ENCODE results near the gene NRP1.
"Not testable (repeated sequence)": the region's sequence is repeated elsewhere in the genome, so short reads cannot be mapped to it uniquely, and the experiment has no call there.

The NRP1 gene

DNA sequence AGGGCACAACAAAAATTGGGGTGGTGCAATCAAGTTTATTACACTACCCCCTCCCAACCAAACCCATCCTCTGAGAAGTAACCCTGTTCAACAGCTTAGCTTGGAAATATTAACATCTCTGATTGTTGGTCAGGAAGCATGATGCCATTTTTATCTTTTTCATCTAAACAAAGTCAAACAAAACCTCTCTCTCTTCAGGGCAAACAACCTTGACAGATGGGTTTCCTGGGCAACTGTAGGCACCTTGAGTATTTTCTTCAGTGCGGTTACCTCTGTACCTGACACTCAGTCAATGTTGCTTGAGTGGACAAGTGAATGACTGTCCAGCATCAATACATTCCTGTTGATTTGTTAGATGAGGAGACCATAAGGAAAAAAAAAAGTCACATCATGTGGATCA lies 183.6 kb downstream of the NRP1 start:
- DNase-seq (ENCODE audit: low read depth): no peak

DNA sequence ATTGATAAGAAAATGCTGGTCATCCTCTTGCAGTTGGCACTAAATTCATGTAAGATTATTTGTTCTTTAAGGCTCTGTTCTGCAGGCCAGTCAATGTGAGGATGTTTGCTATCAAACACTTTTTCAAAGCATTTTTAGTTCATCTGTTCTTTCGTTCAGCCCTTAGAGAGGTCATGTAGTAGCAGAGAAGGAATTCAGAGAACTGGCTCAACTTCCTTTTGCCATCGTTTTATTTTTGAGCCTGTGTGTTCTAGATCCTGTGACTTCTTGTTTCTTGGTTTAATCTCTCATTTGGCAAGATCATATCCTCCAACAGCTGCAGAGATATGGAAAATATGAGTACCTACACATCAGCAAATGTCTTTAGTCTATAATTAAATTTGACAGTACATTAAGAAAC lies 184.3 kb downstream of the NRP1 start:
- DNase-seq (ENCODE audit: low read depth): no peak

DNA sequence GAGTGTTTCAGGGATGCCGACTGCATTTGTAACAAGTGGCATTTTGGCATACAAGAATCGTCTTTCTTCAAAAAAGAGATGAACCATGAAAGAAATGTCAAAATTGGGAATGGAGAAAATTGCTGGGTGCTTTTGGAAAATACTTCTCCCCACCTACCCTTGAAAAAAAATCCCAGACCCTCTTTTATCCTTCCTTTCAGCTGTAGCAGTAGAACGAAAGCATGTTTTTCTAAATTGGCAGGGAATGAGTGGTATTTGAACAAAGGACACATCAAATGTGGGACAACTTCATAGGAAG lies 187.5 kb downstream of the NRP1 start:
- DNase-seq (ENCODE audit: low read depth): no peak

DNA sequence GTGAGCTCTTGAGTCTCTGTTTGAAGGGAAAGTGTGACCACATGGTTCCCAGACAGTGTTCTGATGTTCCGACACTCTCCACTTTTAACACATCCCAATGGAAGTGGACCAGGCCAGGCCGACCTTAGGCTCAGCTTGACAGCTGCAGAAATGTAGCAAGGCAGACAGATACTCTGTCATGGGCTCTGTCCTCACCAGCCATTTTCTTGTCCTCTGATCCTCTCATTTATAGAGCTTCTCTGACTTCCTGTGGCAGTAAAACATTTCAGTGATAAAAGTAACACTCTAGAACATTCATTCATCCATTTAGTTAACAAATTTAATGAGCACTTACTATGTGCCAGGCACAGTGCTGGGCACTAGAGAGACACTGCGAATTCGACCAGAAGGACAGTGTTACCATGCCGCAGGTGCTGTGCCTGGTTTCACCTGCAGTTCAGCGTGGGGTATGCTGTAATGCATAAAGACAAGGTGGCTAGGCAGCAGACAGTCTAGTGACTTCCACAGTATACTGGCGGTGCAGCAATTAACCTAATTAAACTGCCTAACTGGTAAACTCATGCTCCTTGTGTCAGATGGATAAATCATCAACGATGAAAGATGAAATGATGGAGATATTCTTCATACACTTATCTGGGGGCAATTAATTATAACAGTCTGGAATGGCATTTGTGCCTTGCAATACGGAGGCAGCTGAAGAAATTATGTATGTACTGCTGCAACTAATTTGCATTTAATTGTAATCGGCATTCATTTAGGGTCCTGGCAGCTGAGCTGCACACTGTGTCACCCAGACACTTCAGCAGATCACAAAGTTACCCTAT lies 188.1 kb downstream of the NRP1 start:
- DNase-seq (ENCODE audit: low read depth): no peak

DNA sequence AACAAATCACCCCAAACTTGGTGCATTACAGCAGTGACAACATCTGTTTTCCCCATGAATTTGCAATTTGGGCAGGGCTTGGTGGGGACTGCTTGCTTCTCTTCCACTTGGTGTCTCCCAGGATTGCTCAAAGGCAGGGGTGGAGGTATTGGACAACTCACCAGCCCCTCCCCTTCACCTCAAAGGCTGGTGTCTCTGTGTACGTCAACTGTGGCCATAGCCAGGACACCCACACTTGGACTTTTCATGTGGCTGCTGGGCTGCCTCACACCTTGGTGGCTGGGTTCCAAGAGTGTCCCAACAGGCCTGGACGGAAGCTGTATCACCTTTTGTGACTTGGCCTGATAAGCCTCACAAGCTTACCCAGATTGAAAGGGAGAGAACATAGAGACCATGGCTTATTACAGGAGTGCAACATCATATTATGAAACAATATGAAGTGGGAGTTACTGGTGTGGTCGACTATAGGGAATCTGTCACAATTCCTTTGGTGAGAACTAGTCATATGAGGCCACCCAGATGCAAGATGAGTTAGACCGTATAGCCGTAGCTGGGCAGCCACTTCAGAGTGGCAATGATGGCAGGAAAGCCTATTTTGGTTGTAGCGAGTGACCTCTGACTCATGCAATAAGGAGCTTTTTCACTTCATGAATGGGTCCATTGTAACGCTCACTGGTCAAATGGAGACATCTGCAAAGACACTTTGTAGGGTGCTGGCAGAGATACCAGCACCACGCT lies 188.8 kb downstream of the NRP1 start:
- no peak for DNase-seq (ENCODE audit: low read depth)

DNA sequence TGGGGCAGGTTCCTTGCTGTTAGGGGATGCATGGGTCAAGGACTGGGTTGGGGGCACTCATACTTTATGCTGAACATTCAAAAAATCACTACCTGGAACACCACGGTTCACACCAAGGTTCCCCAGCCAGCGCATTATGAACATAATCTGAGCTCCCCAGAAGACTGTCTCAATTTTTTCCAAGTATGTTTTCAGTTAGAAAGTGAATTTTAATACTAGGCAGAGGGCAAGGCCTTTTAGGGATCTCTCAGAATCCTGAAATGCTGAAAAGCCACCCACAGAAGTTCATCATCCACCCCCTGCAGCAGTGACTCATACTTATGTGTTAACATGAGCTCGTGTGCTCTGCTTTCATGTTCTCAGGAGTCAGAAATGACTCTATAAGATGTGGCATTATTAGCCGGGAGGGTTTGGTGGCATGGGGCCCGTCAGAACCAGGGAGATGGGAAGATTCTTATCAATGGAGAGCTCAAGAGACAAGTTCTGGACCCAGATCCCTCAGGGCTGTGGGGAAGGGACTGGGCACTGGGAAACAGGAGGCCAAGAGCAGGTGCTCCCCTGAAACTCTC lies 191.2 kb downstream of the NRP1 start:
- DNase-seq (ENCODE audit: low read depth): no peak

DNA sequence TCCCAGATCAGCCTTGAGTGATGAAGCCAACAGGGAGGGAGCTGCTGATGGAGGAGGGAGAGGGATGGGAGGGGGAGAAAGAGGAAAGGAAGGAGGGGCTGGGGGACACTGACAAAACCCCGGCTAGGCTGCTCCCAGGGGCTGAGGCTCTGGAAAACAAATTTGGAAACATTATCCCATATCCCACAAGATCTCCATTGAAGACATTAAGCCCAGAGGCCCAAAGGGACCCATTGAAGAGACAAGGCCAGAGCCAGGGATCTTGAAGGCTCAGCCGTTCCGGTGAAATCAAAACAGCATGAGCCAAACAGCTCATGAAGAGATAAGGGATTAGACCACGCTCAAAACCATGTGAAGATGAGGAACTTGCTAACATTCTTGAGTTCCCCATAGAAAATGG lies 192.2 kb downstream of the NRP1 start:
- DNase-seq (ENCODE audit: low read depth): no peak

DNA sequence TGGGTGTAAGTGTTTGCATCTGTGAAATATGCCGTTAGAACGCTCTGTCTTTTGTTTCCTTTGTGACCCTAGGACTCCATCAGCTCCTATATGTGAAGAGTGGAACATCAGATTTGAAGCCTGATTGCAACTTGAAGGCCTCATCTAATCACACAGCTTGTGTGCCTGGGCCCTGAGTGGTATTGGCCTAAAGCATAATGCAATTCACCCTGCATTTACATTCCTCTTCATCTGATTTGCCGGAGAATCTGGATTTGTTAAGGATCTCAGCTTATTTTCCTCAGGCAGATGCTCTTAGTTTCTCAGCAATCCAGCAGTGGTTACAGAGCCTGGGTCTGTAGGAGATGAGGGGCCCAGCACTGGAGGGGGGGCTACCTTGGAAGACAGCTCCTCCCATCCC lies 193.2 kb downstream of the NRP1 start:
- DNase-seq (ENCODE audit: low read depth): no peak

DNA sequence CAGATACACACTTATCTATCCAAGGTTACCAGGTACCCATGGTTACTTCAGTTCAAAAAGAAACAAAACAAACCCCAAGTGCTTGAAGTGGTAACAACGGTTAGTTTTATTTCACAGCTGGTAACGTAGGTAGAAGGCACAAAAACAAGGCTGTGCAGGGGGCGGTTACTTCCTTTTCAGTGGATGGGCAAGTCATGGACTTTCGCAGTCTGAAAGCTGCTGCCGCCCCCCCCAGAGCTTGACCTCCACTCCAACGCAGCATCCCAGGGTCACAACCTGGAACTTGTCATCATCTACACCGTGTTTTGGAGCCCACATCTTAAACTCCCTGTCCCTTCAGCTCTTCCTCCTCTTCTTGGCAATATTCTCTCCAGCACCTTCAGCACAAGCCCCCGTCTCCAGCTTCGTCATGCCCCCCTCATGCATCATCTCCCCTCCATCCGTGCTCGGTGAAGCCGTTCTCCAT lies 195.3 kb downstream of the NRP1 start:
- no peak for DNase-seq (ENCODE audit: low read depth)

DNA sequence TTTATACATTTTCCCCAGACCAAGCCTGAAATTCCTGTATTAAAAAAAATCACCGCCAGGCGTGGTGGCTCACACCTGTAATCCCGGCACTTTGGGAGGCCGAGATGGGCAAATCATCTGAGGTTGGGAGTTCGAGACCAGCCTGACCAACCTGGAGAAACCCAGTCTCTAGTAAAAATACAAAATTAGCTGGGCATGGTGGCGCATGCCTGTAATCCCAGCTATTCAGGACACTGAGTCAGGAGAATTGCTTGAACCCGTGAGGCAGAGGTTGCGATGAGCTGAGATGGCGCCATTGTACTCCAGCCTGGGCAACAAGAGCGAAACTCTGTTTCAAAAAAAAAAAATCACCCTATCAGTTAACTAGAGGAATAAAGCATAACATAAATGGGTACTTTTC lies 195.8 kb downstream of the NRP1 start:
- DNase-seq (ENCODE audit: low read depth): not testable (repeated sequence)

DNA sequence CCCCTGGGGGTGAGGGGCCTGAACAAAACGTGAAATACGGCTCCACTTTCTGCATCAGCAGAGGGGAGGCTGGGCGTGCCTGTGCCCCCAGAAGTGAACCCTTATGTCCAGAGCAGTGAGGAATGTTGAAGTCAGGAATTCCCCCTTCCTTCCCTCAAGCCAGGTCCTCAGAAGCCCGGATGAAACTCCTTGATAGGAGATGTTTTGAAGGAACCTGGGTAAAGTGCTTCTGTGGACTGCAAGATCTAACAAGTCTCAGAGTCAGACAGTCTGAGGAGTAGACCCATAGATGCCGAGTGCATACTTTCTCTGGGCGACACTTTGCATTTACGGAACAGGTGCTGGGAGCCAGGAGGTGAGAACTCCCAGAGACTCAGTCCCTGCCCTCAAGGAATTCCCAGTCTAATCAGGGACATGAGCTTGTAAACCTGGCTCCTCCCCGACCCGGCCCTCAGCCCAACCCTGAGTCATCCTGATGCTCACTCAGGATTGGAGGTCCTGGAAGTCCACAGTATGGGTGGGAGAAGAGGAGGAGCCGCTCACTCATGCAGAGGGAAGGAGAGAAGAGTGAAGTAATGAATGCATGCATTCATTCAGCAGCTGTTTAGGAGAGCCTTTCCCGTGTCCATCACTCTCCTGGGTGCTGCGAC lies 197.0 kb downstream of the NRP1 start:
- no peak for DNase-seq (ENCODE audit: low read depth)

DNA sequence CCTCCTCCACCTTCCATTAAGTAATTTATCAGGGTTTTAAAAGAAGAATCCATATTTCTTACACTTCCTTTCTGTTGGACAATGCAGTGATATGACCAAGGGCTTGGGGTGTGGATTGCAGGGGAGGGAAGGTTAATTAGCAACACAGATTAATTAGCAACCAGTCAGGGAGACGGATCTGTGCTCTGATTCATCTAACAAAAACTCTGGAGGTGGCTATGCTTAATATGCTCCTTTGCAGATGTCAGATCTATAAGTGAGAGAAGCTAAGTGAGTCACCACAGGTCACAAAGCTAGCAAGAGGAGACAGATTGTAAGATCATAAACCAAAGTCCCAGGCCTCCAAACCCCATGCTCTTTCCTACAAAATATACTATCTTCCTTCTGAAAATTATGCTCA lies 197.7 kb downstream of the NRP1 start:
- DNase-seq (ENCODE audit: low read depth): no peak

DNA sequence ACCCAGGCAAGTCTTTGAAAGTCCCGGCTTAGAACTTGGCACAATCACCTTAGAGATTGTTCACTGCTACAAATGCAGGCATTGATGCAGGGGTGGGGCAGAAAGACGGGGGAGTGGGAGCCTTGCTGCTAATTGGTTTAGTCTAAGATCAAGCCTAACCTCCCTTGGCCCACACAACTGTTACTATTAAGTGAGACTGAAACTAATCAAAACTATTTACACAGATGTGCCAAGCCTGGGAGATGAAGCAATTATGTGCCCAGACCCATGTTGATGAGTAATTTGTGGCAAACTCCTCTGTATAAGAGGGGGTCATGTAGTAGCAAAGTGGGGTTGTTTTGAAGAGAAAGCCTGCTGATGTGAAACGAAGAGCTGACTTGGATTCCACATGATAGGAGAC lies 198.2 kb downstream of the NRP1 start:
- no peak for DNase-seq (ENCODE audit: low read depth)

DNA sequence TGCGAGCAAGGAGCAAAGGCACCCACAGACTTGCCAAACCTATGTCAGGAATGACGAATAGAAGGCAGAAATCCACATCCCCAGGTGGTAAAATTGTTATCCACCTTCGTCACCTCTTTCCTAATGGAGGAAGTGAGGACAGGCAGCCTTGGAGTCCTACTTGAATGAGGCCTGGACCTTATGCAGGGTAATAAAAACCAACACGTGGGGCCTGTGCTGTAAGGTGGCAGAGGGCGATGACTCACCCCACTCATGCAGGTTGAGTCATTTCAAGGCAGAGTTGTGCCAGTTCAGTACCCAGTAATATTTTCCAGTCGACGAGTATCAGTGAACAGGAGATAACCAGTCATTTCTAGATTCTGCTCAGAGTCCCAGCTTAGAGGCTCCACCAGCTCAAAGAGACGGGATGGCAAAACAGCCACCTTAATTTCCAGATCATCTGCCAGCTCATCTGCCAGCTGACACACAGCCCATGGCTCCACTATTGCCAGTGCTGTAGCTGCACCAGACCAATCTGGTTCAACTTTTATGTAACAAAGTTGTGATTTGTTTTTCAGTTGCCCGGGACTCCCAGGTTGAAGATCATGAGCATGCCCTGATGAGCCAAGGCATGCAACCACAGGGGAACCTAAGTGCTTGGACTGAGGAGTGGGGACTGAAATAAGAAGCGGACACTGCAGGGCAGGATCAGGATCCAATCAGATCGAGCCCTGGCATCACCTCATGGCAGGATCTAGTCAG lies 200.3 kb downstream of the NRP1 start:
- DNase-seq (ENCODE audit: low read depth): no peak

DNA sequence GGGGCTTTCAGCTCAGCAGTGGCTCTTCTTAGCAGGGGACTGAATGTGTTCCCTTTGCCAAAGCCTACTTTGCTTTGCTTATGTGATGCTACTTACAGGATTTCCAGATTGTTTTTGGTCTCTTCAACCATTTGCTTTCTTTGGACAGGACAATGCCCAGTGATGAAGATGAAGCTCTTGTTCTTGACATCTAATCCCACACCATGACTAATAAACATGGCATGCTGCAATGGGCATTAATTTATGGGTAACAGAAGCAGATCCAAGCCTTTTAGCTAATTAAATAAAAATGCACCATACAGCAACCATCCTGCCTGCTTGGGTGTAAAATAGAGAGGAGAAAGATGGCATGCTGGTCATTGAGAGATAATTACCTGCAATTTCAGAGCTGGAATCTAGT lies 200.9 kb downstream of the NRP1 start:
- no peak for DNase-seq (ENCODE audit: low read depth)

DNA sequence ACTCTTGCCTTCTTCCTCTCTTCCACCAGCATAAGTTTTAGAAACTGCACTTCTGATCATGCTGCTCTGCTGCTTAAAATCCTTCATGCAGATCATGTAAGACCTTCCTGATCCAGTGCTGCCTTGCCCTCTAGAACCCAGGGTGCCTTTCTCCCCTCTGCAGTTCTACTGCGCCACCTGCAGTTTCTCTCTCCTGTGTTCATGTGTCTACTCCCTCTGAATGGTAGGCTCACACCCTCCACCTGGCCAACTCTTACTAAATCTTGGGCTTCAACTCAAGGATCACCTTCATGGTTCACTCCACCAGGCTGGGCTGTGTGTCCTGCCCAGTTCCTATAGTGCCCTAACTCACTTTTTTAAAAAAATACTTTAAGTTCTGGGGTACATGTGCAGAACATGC lies 201.8 kb downstream of the NRP1 start:
- no peak for DNase-seq (ENCODE audit: low read depth)

DNA sequence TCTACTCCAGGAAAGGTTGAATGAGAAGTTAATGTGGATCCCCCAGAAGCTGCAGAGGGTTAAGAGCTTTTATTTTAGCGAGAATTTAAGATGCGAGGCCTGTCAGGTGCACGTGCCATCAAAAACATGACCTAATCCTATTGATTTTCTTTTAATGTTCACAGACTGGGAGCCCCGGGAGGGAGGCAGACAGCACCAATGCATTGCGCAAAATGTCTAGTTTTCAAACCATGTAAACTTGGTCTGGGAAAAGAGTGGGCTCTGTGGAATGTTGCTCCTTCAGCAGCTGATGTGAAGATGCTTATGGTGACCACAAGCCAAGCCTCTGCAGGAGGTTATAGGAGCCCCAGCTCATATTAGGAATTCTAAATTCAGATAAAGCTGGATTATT lies 204.5 kb downstream of the NRP1 start:
- DNase-seq (ENCODE audit: low read depth): no peak

DNA sequence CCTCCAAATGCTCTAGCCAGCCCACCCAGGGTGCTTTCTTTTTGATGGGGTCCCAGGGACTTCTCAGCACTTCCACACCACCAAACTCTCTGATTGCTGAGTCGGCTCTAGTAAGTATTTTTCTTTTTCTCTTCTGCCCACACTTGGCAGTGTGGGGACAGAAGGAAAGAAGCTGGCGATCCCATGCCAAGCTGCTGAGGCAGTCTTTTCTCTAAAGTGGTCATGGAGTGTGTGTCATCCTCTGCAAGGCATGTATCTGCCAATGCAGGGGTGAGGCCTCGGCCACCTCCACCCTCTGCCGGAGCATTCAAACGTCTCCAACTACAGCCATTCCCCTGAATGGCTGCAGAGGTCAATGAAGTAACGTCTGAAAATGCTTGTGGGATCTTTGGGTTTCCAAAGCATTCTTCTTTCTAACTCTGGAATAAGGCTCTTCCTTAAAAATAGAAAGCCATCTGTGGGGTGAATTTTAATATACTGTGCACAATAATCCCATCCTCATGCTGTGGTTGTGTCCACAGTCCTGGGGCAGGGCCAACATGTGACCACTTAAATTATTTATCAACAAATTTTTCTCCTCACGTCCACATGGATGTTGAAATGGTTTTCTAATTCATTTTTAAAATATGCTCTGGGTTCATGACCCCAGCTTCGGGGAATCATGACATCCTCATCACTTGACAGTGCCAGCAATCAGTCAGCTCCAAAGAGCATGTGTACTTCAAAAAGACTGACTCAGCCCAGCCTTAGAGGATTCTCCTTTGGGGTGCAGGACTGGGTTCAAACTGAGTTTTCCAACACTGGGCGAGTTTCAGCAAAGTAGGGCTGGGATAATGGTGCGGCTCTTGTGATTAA lies 205.1 kb downstream of the NRP1 start:
- peak; percentile 95 for DNase-seq (ENCODE audit: low read depth)

DNA sequence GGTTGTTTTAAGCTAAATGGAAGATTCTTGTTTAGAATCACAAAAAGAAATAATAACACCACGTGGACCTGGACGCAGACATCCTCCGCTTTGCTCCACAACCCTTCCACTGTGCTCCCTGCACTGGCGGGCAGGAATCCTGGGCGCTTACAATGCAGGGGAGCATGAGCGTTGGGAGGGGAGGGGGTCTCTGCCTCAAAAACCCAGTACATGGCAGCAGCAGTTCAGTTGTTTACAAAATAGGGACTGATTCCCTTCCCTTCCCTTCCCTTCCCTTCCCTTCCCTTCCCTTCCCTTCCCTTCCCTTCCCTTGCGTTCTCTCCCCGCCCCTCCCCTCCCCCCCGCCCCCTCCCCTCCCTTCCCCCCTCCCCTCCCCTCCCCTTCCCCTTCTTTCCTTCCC lies 206.8 kb downstream of the NRP1 start:
- DNase-seq (ENCODE audit: low read depth): no peak

Measured in GM04504 (cell line).